ENCODE data around the gene FETUB.

The FETUB gene

DNA sequence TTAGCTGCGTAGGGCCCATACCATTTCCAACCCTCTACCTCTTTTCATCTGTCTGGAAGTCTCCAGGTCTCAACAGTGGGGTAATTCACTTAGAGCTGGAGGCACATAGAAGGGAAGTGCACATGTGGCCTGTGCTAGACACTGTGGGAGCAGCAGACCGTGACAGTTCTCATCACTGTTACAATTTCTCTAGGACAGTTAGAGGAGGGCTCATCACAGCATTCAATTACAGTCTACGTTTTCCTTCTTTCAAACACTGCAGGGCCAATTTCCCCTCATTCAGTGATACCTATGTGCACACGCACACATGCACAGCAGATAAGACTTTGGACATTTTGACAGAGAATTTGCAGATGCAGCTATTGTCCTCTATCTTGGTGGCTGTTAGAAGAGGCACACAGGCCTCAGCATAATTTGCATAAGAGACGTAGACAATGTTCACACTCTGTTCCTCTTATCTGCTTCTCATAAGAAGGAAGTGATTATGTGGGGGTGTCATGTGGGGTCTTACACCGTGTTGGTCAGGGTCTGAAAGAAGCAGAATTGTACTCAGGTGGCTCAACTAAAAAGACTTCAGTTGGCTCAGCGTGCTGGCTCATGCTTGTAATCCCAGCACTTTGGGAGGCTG lies 13.0 kb downstream of the FETUB start:
- Histone ChIP-seq H3K9me3 (ENCODE audit: low read length) (no peaks in the 10 kb centered on the region), H2AFZ (ENCODE audit: low read depth, low read length) (no peak overlapping the region), H3K27me3 (ENCODE audit: insufficient read depth, low read length) (no peaks in the 10 kb centered on the region), H3K36me3 (ENCODE audit: insufficient read depth, low read length) (no peaks in the 10 kb centered on the region), H3K4me3 (ENCODE audit: low read length) (no peak overlapping the region), H3K4me1 (ENCODE audit: insufficient read depth, low read length) (no peaks in the 10 kb centered on the region)

DNA sequence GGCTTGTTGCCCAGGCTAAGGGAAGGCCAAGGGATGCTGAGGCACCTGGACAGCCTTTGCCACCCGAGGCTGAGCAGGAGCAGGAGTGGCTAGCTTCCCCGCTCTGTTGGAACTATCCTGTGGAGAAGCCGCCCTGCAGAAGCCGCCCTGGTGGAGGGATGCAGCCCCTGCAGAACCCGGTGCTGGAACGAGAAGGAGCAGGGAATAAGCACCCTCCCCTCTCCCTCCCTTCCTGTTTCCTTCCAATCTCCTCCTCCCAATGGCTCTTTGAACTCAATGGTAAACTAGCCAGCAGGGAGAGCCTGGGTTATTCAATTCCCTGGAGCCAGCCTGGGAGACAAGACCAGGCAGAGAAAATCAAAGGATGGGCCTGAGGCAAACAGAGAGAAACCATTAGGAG lies 13.8 kb downstream of the FETUB start:
- no peaks in the 10 kb centered on the region for H3K9me3 ChIP-seq (ENCODE audit: low read length)
- no peaks in the 10 kb centered on the region for H3K36me3 ChIP-seq (ENCODE audit: insufficient read depth, low read length)
- no peaks in the 10 kb centered on the region for H3K27me3 ChIP-seq (ENCODE audit: insufficient read depth, low read length)
- no peaks in the 10 kb centered on the region for H3K4me1 ChIP-seq (ENCODE audit: insufficient read depth, low read length)
- no peak overlapping the region for H3K4me3 ChIP-seq (ENCODE audit: low read length)
- H2AFZ ChIP-seq (ENCODE audit: low read depth, low read length), result no peak overlapping the region

DNA sequence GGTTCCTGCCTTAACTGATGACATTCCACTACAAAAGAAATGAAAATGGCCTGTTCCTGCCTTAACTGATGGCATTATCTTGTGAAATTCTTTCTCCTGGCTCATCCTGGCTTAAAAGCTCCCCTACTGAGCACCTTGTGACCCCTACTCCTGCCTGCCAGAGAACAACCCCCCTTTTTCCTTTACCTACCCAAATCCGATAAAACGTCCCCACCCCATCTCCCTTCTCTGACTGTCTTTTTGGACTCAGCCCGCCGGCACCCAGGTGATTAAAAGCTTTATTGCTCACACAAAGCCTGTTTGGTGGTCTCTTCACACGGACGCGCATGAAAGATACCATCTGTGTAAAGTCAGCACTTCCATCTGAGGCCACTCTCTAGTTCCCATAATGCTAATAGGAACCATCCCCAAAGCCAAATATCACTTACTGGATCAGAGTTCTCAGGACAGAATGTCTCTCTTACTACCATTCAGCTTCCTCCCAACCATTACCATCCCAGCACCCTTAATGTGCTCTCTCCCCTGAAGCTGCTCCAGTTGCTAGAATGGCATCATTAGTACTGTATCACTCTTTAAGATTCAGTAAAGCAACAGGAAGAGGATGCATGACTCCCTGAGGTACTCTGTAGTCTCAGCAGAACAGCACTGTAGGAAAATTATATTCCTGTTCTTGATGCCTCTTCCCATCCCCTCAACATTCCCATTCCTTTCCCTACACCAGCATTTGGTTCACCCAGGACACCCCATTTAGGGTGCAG lies 23.3 kb downstream of the FETUB start:
- Histone ChIP-seq H3K4me3 (ENCODE audit: low read length) (no peak overlapping the region), H3K36me3 (ENCODE audit: insufficient read depth, low read length) (no peaks in the 10 kb centered on the region), H3K9me3 (ENCODE audit: low read length) (no peaks in the 10 kb centered on the region), H3K4me1 (ENCODE audit: insufficient read depth, low read length) (no peaks in the 10 kb centered on the region), H2AFZ (ENCODE audit: low read depth, low read length) (no peak overlapping the region), H3K27me3 (ENCODE audit: insufficient read depth, low read length) (peaks cover 12% of the 10 kb centered on the region)

DNA sequence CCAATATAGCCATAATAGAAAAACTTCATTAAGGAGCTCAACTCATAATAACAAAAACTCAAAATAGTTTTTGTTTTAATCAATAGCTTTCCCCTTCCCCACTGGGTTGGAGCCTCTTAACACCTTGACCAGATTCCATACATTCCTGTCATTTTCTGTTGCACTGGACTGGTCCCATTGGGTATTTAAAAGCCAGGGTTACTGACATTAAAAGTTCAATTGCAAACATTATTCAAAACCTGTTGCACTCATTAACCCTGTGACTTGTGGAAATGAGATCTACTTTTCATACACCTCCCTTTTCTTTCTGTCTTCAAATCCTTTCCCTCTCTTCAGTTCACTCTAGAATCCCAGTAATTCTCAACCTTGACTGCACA lies 23.9 kb downstream of the FETUB start:
- Histone ChIP-seq H2AFZ (ENCODE audit: low read depth, low read length) (no peak overlapping the region), H3K27me3 (ENCODE audit: insufficient read depth, low read length) (peaks cover 12% of the 10 kb centered on the region), H3K4me3 (ENCODE audit: low read length) (no peak overlapping the region), H3K9me3 (ENCODE audit: low read length) (no peaks in the 10 kb centered on the region), H3K4me1 (ENCODE audit: insufficient read depth, low read length) (no peaks in the 10 kb centered on the region), H3K36me3 (ENCODE audit: insufficient read depth, low read length) (no peaks in the 10 kb centered on the region)

DNA sequence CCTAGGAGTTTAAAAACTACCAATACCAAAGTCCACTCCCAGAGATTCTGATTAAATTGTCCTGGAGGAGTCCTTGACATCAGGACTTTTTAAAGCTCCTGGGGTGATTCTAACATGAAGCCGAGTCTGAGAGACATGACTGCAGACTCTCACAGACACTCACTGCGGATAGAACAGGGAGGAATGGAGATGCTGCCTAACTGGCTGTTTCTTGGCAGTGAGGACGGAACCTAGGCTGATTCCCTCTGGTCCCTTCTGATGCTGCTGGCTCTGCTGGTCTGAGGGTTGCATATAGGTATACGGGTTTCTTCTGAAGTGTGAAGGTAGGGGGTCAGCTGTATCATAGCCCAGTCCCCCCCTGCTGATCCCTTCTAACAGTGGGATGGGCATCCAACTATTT lies 24.3 kb downstream of the FETUB start:
- Histone ChIP-seq H3K4me3 (ENCODE audit: low read length) (no peak overlapping the region), H3K9me3 (ENCODE audit: low read length) (no peaks in the 10 kb centered on the region), H2AFZ (ENCODE audit: low read depth, low read length) (no peak overlapping the region), H3K4me1 (ENCODE audit: insufficient read depth, low read length) (no peaks in the 10 kb centered on the region), H3K27me3 (ENCODE audit: insufficient read depth, low read length) (peaks cover 12% of the 10 kb centered on the region), H3K36me3 (ENCODE audit: insufficient read depth, low read length) (no peaks in the 10 kb centered on the region)

DNA sequence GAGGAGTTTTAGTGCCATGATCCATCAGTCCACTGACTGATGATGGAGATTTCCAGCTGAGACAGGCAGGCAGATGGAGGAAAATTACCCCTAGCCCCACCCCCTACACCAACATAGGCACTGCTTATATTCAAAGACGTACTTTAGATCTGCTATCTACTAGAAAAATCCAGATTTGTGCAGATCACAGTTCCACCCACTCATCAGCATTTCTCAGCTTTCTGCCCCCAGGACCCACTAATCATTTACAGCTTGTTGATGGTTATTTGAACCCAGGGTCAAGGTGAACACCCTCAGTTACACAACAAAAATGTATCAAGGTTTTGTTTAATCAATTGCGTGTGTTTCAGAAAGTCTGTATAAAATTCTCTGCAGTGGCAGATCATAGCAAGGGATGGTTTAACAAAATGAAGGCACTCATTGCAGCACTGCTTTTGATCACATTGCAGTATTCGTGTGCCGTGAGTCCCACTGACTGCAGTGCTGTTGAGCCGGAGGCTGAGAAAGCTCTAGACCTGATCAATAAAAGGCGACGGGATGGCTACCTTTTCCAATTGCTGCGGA lies 25.5 kb downstream of the FETUB start, which contains the start of gene HRG:
TSS of gene HRG (plus strand) at position 390 of the 564 bp plus-strand sequence. CDS start at position 408, 18 bp downstream.
- H3K36me3 ChIP-seq (ENCODE audit: insufficient read depth, low read length), result no peaks in the 10 kb centered on the region
- no peaks in the 10 kb centered on the region for H3K9me3 ChIP-seq (ENCODE audit: low read length)
- H3K4me3 ChIP-seq (ENCODE audit: low read length), result no peak within 1 kb of the TSS
- H3K4me1 ChIP-seq (ENCODE audit: insufficient read depth, low read length), result no peaks in the 10 kb centered on the region
- no peak within 1 kb of the TSS for H2AFZ ChIP-seq (ENCODE audit: low read depth, low read length)
- H3K27me3 ChIP-seq (ENCODE audit: insufficient read depth, low read length), result peaks cover 12% of the 10 kb centered on the region

DNA sequence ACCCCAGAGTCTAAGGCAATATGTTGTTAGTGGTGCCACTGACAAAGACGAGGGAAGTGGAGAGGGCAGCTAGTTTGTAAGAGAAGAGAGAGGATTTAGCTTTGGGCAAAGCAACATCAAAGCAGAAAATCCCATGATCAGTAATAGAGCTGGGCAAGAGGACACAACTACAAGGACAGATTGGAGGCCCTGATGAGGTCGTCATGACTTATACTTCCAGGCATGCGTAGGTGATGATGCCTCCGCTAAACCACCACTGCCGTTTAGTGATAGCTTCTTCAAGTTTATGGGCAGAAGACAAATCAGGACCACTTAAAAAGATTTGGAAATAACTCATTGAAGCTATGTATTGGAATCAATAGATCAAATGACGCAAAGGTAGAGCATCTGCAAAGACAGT lies 28.2 kb downstream of the FETUB start:
- H3K4me3 ChIP-seq (ENCODE audit: low read length), result no peak overlapping the region
- H2AFZ ChIP-seq (ENCODE audit: low read depth, low read length), result no peak overlapping the region
- H3K9me3 ChIP-seq (ENCODE audit: low read length), result no peaks in the 10 kb centered on the region
- no peaks in the 10 kb centered on the region for H3K36me3 ChIP-seq (ENCODE audit: insufficient read depth, low read length)
- peaks cover 12% of the 10 kb centered on the region for H3K27me3 ChIP-seq (ENCODE audit: insufficient read depth, low read length)
- H3K4me1 ChIP-seq (ENCODE audit: insufficient read depth, low read length), result no peaks in the 10 kb centered on the region

DNA sequence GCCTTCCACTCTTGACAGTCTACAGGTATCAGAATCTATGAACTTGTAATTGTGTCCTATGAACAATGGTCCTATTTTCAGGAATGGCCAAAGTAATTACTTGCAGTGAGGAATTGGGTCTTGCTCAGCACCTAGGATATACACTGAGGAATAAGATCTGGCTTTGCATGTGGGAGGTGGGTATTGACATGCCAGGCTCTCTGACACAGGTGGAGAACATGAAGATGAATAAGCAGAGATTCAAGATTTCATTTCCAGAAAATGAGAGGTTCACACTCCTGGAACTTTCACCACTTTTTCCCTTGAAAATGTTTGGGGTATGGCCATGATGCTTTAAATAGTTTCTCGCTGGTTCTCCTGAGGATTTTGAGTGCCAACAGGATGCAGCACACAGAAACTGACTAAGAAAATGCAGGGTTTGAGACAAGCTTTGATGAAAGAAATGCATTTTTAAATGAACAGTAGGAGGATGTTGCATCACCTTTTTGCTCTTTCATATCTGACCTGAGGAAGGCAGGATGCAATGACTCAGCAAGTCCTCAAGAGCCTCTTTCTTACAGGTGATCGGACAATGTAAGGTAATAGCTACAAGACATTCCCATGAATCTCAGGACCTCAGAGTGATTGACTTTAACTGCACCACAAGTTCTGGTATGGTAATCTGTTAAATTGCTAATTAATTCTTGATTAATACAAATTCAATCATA lies 29.3 kb downstream of the FETUB start:
- H3K9me3 ChIP-seq (ENCODE audit: low read length), result no peaks in the 10 kb centered on the region
- H3K27me3 ChIP-seq (ENCODE audit: insufficient read depth, low read length), result peaks cover 4% of the 10 kb centered on the region
- no peaks in the 10 kb centered on the region for H3K4me1 ChIP-seq (ENCODE audit: insufficient read depth, low read length)
- no peaks in the 10 kb centered on the region for H3K36me3 ChIP-seq (ENCODE audit: insufficient read depth, low read length)
- no peak overlapping the region for H3K4me3 ChIP-seq (ENCODE audit: low read length)
- no peak overlapping the region for H2AFZ ChIP-seq (ENCODE audit: low read depth, low read length)

DNA sequence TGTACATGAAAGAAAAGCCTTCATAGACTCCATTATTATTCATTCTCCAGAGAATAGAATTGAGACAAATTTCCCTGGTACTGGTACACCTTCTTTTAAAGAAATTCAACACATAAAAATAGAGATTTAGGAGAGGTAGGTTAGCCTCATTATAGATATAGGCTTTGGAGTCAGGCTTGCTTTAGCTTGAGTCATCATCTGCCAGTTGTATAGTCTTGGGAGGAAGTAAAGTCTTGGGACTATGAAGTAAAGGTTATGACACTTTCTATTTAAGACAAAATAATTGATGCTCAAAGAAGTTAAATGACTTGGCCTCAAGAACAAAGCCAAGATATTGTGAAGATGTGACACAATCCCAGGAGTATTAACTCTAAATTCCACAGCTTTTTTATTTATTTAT lies 30.0 kb downstream of the FETUB start:
- Histone ChIP-seq H3K4me3 (ENCODE audit: low read length) (no peak overlapping the region), H2AFZ (ENCODE audit: low read depth, low read length) (no peak overlapping the region), H3K4me1 (ENCODE audit: insufficient read depth, low read length) (no peaks in the 10 kb centered on the region), H3K9me3 (ENCODE audit: low read length) (no peaks in the 10 kb centered on the region), H3K36me3 (ENCODE audit: insufficient read depth, low read length) (no peaks in the 10 kb centered on the region), H3K27me3 (ENCODE audit: insufficient read depth, low read length) (peaks cover 4% of the 10 kb centered on the region)

DNA sequence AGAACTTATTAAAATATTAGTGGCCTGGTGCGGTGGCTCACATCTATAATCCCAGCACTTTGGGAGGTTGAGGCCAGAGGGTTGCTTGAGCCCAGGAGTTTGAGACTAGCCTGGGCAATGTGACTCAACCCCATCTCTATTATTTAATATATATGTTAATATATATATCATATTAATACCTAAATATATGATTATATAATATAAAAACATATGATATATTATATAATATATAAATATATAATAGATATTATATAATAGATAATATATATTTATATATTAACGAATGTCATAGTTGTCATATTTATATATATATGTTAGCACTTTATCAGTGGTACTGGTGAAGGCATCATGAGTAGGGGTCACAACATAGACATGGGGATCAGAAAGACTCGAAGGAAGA lies 30.9 kb downstream of the FETUB start:
- H3K4me1 ChIP-seq (ENCODE audit: insufficient read depth, low read length), result no peaks in the 10 kb centered on the region
- no peak overlapping the region for H3K4me3 ChIP-seq (ENCODE audit: low read length)
- H2AFZ ChIP-seq (ENCODE audit: low read depth, low read length), result no peak overlapping the region
- no peaks in the 10 kb centered on the region for H3K36me3 ChIP-seq (ENCODE audit: insufficient read depth, low read length)
- peaks cover 4% of the 10 kb centered on the region for H3K27me3 ChIP-seq (ENCODE audit: insufficient read depth, low read length)
- no peaks in the 10 kb centered on the region for H3K9me3 ChIP-seq (ENCODE audit: low read length)

DNA sequence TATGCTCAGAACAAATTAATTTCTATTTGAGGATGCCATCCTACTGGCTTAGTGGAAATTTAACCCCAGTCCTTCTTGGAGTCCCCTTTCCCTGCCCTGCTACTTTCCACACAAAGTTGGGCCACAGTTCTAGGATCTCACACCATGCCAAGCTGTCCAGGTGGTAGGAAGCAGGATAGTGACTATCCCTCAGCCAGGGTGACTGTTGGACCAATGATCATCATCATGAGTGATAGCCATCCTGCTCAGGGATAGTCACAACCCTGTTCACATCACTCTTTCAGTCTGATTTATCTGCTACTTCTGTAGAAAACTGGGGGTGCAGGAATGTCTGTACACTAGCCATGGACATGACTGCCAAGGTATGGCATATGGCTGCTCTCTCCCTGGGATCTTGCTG lies 38.4 kb downstream of the FETUB start:
- H3K9me3 ChIP-seq (ENCODE audit: low read length), result no peaks in the 10 kb centered on the region
- H3K36me3 ChIP-seq (ENCODE audit: insufficient read depth, low read length), result no peaks in the 10 kb centered on the region
- H2AFZ ChIP-seq (ENCODE audit: low read depth, low read length), result no peak overlapping the region
- H3K27me3 ChIP-seq (ENCODE audit: insufficient read depth, low read length), result peaks cover 4% of the 10 kb centered on the region
- H3K4me1 ChIP-seq (ENCODE audit: insufficient read depth, low read length), result no peaks in the 10 kb centered on the region
- no peak overlapping the region for H3K4me3 ChIP-seq (ENCODE audit: low read length)

DNA sequence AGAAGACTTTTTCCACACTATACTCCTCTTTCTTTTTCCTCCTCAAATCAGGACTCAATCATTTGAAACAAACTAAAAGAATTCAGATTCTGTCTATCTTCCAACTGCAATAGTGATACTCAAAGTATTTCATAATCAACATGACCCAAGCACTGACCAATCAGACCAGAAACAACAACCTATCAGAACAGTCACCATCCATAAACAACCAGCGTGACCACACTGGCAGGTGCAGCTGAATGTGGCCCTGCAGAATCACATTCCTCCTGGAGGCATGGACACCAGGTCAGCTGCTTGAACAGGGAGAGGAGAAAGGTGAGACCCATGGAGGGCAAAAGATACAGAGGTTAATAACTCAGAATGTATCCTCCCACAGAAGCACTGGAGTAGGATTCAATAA lies 39.0 kb downstream of the FETUB start:
- Histone ChIP-seq H3K9me3 (ENCODE audit: low read length) (no peaks in the 10 kb centered on the region), H3K36me3 (ENCODE audit: insufficient read depth, low read length) (no peaks in the 10 kb centered on the region), H3K4me3 (ENCODE audit: low read length) (no peak overlapping the region), H3K27me3 (ENCODE audit: insufficient read depth, low read length) (peaks cover 4% of the 10 kb centered on the region), H2AFZ (ENCODE audit: low read depth, low read length) (no peak overlapping the region), H3K4me1 (ENCODE audit: insufficient read depth, low read length) (no peaks in the 10 kb centered on the region)

DNA sequence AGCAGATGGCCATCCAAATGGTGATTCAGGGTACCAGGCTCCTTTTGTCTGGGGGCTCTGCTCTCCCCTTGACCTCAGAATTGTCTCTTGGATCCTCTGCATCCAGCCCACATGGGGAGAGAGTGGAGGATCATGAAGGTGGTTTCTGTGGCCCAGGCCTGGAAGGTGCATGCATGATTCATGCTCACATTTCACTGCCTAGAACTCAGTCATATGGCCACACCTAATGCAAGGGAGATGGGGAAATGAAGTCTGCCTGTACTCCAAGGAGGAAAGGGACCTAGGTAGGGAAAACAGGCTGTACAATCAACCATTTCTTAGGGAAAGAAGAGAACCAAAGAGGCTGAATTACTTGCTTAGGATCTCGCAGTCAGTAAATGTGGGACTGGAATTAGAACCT lies 40.7 kb downstream of the FETUB start:
- Histone ChIP-seq H3K4me1 (ENCODE audit: insufficient read depth, low read length) (no peaks in the 10 kb centered on the region), H3K9me3 (ENCODE audit: low read length) (no peaks in the 10 kb centered on the region), H3K4me3 (ENCODE audit: low read length) (no peak overlapping the region), H3K27me3 (ENCODE audit: insufficient read depth, low read length) (no peaks in the 10 kb centered on the region), H2AFZ (ENCODE audit: low read depth, low read length) (no peak overlapping the region), H3K36me3 (ENCODE audit: insufficient read depth, low read length) (no peaks in the 10 kb centered on the region)
